Naive B cell (primary cell): ENCODE data around the gene STYXL2. TPM values are rescaled to one million over a fixed set of nuclear protein-coding genes. Genes with fewer than 3 reads are reported as not detected.

Experiments used
- ATAC-seq, 2 donors: fragments of 150-1000 bp; cut with Tn5 transposase; 2 replicates each; pipeline ENCODE4 v1.10.0; 2021; ENCODE audit warnings: low read depth in 2 of 2, mild to moderate bottlenecking in 2 of 2, moderate library complexity in 2 of 2
- DNase-seq: peaks from one replicate; pipeline ENCODE4 v3.0.0; 2022
- H3K27ac Mint-ChIP-seq, 6 donors: one replicate each; pipeline ENCODE4 v1.8.0; 2020 to 2022; ENCODE audit warnings: mild to moderate bottlenecking in 6 of 6, mixed read lengths in 6 of 6, moderate library complexity in 5 of 6, inconsistent platforms in 2 of 6
- H3K27me3 Mint-ChIP-seq, 3 donors: one replicate each; pipeline ENCODE4 v1.8.0; 2021 to 2022; ENCODE audit warnings: mixed read lengths in 3 of 3, mild to moderate bottlenecking in 1 of 3
- H3K36me3 Mint-ChIP-seq, 2 donors: one replicate each; pipeline ENCODE4 v1.8.0; 2020 to 2022; ENCODE audit warnings: mixed read lengths in 2 of 2, inconsistent platforms in 1 of 2, mild to moderate bottlenecking in 1 of 2
- H3K4me1 Mint-ChIP-seq, 3 donors: one replicate each; pipeline ENCODE4 v1.8.0; 2020 to 2022; ENCODE audit warnings: mixed read lengths in 3 of 3, inconsistent platforms in 1 of 3, mild to moderate bottlenecking in 1 of 3, moderate library complexity in 1 of 3
- H3K4me3 Mint-ChIP-seq, 8 donors: one replicate each; pipeline ENCODE4 v1.8.0; 2020 to 2022; ENCODE audit warnings: mild to moderate bottlenecking in 8 of 8, mixed read lengths in 8 of 8, moderate library complexity in 8 of 8, inconsistent platforms in 2 of 8
- H3K9me3 Mint-ChIP-seq, 7 donors: one replicate each; pipeline ENCODE4 v1.8.0; 2020 to 2022; ENCODE audit warnings: mixed read lengths in 7 of 7, mild to moderate bottlenecking in 5 of 7, inconsistent platforms in 2 of 7, moderate library complexity in 1 of 7
- polyA plus RNA-seq, 6 donors: library from polyadenylated mRNA; unstranded; fragments of 300-500 nt; fragmentation: Illumina TruSeq; gene quantifications; one replicate each; pipeline ENCODE4 v1.2.3, GENCODE V29; 2021; ENCODE audit warnings: low read depth in 6 of 6

STYXL2 gene
- polyA plus RNA-seq, 6 donors from 2014 or later, result not detected

DNA sequence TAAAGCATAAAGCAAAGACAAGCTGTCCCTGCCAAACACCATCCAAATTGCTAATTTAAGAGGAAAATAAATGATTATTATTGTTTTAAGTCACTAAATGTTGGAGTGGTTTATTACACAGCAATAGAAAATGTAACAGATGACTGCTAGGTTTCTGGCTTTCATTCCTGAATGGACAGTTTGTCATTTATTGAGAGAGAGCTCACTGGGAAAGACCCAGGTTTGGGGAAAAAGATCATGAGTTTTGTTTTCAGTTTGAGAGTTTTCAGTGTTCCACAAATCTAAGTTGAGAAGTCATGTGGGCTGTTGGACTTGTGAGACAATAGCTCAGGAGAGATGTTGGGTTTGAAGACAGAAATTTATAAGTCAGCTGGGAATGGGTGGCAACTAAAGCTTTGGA, 9.1 kb upstream of the STYXL2 start:
- peaks cover 5 to 13% (median 7%) of the 10 kb centered on the region in 3 donors for H3K4me1 Mint-ChIP-seq

DNA sequence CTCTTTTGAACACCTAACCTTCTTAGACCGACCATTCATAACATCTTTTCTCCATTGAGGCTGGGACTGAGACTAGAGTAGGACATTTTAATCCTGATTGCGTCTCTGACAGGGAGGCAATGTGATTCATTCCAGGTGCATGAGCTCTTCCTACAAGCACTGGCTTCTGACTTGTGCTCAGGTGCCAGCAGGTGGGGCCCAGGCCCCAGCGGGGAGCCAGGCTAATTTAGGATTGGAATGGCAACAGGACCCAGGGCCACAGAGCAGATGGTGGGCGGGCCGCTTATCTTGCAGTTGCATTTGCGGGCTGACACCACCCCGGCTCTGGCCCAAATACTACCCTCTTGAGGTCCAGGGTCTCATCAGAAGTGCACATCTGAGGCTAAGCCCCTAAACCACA, 7.8 kb upstream of the STYXL2 start:
- Mint-ChIP-seq H3K36me3 (peaks cover 0 to 3% of the 10 kb centered on the region in 2 donors), H3K4me3 (no peak overlapping the region), H3K4me1 (peaks cover 17 to 25% (median 17%) of the 10 kb centered on the region in 3 donors), H3K27ac (no peak overlapping the region), H3K27me3 (peaks cover 0 to 4% (median 3%) of the 10 kb centered on the region in 3 donors), H3K9me3 (peaks cover 0 to 2% (median 0%) of the 10 kb centered on the region in 7 donors)
- DNase-seq, result no peak
- ATAC-seq, result no peak

More for the DNA sequence above, 9.1 kb upstream of the STYXL2 start:
- Mint-ChIP-seq H3K9me3 (peaks cover 0 to 2% (median 0%) of the 10 kb centered on the region in 7 donors), H3K27ac (no peak overlapping the region), H3K36me3 (peaks cover 6 to 14% of the 10 kb centered on the region in 2 donors), H3K4me3 (no peak overlapping the region), H3K27me3 (peaks cover 0 to 16% (median 13%) of the 10 kb centered on the region in 3 donors)
- DNase-seq (no peak), ATAC-seq (no peak)

DNA sequence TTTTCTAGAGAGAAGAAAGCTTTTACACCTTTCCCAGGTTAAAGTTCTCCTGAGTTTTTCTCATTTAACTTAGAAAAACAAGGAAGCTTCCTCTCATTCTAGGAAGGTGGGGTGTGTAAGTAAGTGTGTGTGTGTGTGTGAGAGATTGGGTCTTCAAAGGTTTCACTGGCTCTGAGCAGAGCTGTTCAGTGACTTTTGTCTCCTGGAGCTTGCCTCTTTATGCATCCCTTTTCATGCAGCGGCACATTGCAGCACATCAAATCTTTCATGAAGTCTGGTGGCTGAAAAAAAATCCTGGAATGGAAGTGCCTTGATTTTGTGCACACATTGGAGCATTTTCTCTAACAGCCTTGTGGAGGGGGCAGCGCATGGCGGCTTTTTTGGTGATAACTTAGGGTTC, 7.1 kb upstream of the STYXL2 start:
- no peaks in the 10 kb centered on the region for H3K36me3 Mint-ChIP-seq
- ATAC-seq (no peak), DNase-seq (no peak)
- peaks cover 0 to 2% (median 0%) of the 10 kb centered on the region in 7 donors for H3K9me3 Mint-ChIP-seq
- no peak overlapping the region for H3K4me3 Mint-ChIP-seq
- peaks cover 17 to 25% (median 17%) of the 10 kb centered on the region in 3 donors for H3K4me1 Mint-ChIP-seq
- no peak overlapping the region for H3K27ac Mint-ChIP-seq
- H3K27me3 Mint-ChIP-seq, result peaks cover 0 to 4% (median 0%) of the 10 kb centered on the region in 3 donors

GRCh38 chr1:167088746-167089417, 5.0 kb upstream of the STYXL2 start:
- peaks cover 0 to 7% of the 10 kb centered on the region in 2 donors for H3K36me3 Mint-ChIP-seq
- peak overlapping the region in 5 of 6 donors; percentile 5 to 84 (median 43) for H3K27ac Mint-ChIP-seq
- H3K9me3 Mint-ChIP-seq, result peaks cover 0 to 2% (median 0%) of the 10 kb centered on the region in 7 donors
- H3K27me3 Mint-ChIP-seq, result peaks cover 0 to 9% (median 6%) of the 10 kb centered on the region in 3 donors
- peaks cover 17 to 24% (median 19%) of the 10 kb centered on the region in 3 donors for H3K4me1 Mint-ChIP-seq
- DNase-seq, result no peak
- no peak for ATAC-seq
- H3K4me3 Mint-ChIP-seq, result peak overlapping the region in 2 of 8 donors; percentile 30 to 59

DNA sequence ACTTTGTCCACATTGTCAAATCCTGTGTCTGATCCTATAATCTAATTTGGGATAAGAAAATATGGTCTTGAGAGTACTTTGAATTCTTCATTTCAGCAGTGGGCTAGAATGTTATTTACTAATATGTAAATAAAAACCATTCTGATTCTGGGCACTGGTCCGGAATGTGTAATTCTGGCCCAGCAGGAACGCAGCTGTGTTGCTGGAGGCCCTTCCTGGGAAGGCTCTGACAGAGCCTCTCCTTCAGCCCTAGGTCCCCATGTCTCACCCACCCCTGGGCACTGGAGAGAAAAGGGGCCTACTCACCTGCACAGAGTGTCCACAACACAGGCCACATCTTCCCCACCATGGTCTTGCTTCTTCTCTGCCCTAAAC, 3.9 kb upstream of the STYXL2 start:
- peaks cover 17 to 24% (median 20%) of the 10 kb centered on the region in 3 donors for H3K4me1 Mint-ChIP-seq

DNA sequence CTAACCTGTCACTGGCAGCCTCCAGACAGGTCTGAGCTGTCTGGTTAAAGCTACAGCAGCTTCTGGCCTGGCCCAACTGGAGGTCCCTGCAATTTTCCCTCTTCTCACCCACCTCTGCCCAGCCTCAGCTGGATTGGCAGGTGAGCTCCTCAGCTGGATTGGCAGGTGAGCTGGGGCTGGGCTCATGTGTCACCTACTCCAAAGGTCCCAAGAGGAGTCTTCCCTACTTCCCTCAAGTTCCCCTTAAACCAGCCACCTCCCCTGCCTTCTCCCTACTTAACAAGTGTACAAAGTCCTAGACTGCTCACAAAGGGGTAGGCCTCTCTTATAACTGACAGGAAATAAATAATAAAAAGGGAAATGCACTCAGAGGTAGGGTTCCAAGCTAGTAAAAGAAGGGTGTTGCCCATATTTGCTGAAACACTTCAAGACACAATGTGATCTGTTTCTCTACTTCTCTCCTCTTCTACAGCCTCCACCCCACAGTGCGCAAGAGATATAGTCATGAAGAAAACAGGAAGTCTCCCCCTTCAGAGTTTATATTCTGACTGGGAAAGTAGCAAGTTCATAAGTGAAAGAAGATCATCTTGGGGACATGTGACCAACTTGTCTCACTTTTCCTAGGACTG, 3.4 kb upstream of the STYXL2 start, which contains the start of gene GPA33:
Gene GPA33, minus strand, starts transcription at position 64 of the 629 bp plus-strand sequence. CDS start 90 bp downstream, outside the sequence.
- Mint-ChIP-seq H3K9me3 (peaks cover 0 to 2% (median 0%) of the 10 kb centered on the region in 7 donors), H3K27me3 (peaks cover 7 to 11% (median 9%) of the 10 kb centered on the region in 3 donors), H3K27ac (peak within 1 kb of the TSS; percentile 85 to 98 (median 97)), H3K4me1 (peaks cover 17 to 24% (median 24%) of the 10 kb centered on the region in 3 donors), H3K4me3 (peak within 1 kb of the TSS in 7 of 8 donors; percentile 69 to 88 (median 77)), H3K36me3 (peaks cover 0 to 7% of the 10 kb centered on the region in 2 donors)
- DNase-seq (peak; percentile 66), ATAC-seq (peak; percentile 96 to 97)

More for the DNA sequence above, 3.9 kb upstream of the STYXL2 start:
- H3K4me3 Mint-ChIP-seq, result peak overlapping the region in 7 of 8 donors; percentile 69 to 88 (median 77)
- ATAC-seq, result no peak
- H3K27ac Mint-ChIP-seq, result peak overlapping the region; percentile 85 to 98 (median 97)
- peaks cover 2 to 9% (median 7%) of the 10 kb centered on the region in 3 donors for H3K27me3 Mint-ChIP-seq
- peaks cover 0 to 7% of the 10 kb centered on the region in 2 donors for H3K36me3 Mint-ChIP-seq
- peaks cover 0 to 2% (median 0%) of the 10 kb centered on the region in 7 donors for H3K9me3 Mint-ChIP-seq
- no peak for DNase-seq

DNA sequence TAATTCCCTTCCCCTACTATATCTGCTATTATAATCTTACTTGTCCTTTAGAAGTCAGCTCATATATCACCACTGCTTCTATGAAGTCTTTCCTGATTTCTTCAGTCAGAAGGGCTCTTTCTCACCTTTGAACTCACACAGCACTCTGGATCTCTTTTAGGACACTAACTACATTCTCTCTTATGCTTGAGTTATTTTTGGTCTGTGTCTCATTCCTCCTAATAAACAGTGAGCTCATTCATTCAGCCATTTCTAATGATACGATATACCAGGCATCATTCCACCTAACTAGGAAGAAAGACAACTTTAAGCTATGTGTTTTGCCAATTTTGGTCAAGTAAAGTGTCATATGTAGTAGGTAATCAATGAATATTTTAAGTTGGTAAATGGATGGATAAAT, 1.2 kb upstream of the STYXL2 start:
- peaks cover 17 to 24% (median 24%) of the 10 kb centered on the region in 3 donors for H3K4me1 Mint-ChIP-seq
- DNase-seq (no peak), ATAC-seq (no peak)
- H3K9me3 Mint-ChIP-seq, result peaks cover 0 to 4% (median 0%) of the 10 kb centered on the region in 7 donors
- peaks cover 0 to 7% of the 10 kb centered on the region in 2 donors for H3K36me3 Mint-ChIP-seq
- peak overlapping the region in 1 of 6 donors; percentile 53 for H3K27ac Mint-ChIP-seq
- peaks cover 7 to 11% (median 9%) of the 10 kb centered on the region in 3 donors for H3K27me3 Mint-ChIP-seq
- no peak overlapping the region for H3K4me3 Mint-ChIP-seq

DNA sequence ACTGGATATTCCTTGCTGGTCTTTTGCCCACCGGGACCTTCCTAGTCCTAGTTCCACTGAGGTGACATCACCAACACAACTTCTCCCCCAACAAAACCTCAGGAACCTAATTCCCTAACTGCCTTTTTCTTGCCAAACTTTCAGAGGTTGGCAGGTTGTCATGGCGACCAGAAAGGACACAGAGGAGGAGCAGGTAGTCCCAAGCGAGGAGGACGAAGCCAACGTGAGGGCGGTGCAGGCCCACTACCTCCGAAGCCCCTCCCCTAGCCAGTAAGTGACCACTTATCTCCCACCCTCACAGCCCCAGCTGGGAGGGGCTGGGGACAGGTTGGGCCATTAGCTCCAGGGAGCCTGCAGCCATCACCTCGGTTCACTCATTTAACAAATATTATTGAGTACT, 815 bp downstream of the STYXL2 start:
- Mint-ChIP-seq H3K27ac (peak overlapping the region in 1 of 6 donors; percentile 46), H3K4me1 (peaks cover 13 to 18% (median 17%) of the 10 kb centered on the region in 3 donors), H3K27me3 (peaks cover 7 to 11% (median 9%) of the 10 kb centered on the region in 3 donors), H3K4me3 (no peak overlapping the region), H3K9me3 (peaks cover 0 to 3% (median 0%) of the 10 kb centered on the region in 7 donors), H3K36me3 (peaks cover 0 to 7% of the 10 kb centered on the region in 2 donors)
- DNase-seq (no peak), ATAC-seq (no peak)

- peaks cover 0 to 7% of the 10 kb centered on the region in 2 donors for H3K36me3 Mint-ChIP-seq
- peaks cover 0 to 3% (median 0%) of the 10 kb centered on the region in 7 donors for H3K9me3 Mint-ChIP-seq
- H3K27me3 Mint-ChIP-seq, result peaks cover 7 to 11% (median 9%) of the 10 kb centered on the region in 3 donors
- H3K4me1 Mint-ChIP-seq, result peaks cover 6 to 12% (median 10%) of the 10 kb centered on the region in 3 donors
- no peak for ATAC-seq
- DNase-seq, result no peak
- H3K27ac Mint-ChIP-seq, result peak overlapping the region in 1 of 6 donors; percentile 72
- no peak overlapping the region for H3K4me3 Mint-ChIP-seq
Measured at GRCh38 chr1:167095368-167095767, 1.5 kb downstream of the STYXL2 start.

DNA sequence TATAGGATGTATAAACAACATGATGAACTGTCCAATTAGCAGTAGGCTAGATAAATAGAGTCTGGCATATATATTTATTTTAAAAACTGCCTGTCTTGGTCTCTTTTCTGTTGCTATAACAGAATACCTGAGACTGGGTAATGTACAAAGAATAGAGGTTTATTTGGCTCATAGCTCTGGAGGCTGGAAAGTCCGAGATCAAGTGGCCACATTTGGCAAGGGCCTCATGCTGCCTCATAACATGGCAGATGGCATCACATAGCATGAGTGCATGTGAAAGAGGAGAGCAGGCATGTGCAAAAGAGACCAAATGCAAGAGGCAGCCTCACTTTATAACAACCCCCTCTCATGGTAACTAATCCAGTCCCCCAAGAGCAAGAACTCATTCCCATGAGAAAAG, 6.0 kb downstream of the STYXL2 start:
- DNase-seq (no peak), ATAC-seq (no peak)
- Mint-ChIP-seq H3K4me1 (peaks cover 8 to 19% (median 16%) of the 10 kb centered on the region in 3 donors), H3K27me3 (peaks cover 0 to 7% (median 5%) of the 10 kb centered on the region in 3 donors), H3K27ac (no peak overlapping the region), H3K4me3 (no peak overlapping the region), H3K9me3 (peaks cover 0 to 3% (median 0%) of the 10 kb centered on the region in 7 donors), H3K36me3 (no peaks in the 10 kb centered on the region)

DNA sequence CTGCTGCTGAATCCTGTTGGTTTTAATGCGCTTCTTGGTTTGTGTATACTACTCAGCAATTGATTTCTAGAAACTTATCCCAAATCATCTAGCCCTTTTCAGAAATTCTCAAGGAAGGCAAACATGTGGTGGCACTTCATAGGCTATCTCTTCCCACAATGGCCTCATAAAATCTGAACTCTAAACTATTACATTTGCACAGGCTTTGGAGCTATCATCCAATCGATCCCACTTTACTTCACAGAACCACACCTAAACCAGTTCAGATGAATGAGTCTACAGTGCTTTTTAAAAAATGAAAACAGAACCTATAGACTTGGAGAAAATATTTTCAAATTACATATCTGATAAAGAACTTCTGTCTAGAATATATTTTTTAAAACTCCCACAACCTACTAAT, 6.9 kb downstream of the STYXL2 start:
- Mint-ChIP-seq H3K9me3 (peaks cover 0 to 3% (median 0%) of the 10 kb centered on the region in 7 donors), H3K4me3 (peak overlapping the region in 1 of 8 donors; percentile 35), H3K27ac (no peak overlapping the region), H3K36me3 (no peaks in the 10 kb centered on the region), H3K27me3 (no peaks in the 10 kb centered on the region), H3K4me1 (peaks cover 17 to 25% (median 23%) of the 10 kb centered on the region in 3 donors)
- DNase-seq (no peak), ATAC-seq (no peak)

GRCh38 chr1:167101754-167102153, 7.9 kb downstream of the STYXL2 start:
- Mint-ChIP-seq H3K36me3 (no peaks in the 10 kb centered on the region), H3K4me3 (peak overlapping the region in 1 of 8 donors; percentile 42), H3K9me3 (peaks cover 0 to 3% (median 0%) of the 10 kb centered on the region in 7 donors), H3K27ac (no peak overlapping the region), H3K4me1 (peaks cover 17 to 25% (median 25%) of the 10 kb centered on the region in 3 donors), H3K27me3 (no peaks in the 10 kb centered on the region)
- DNase-seq, result no peak
- no peak for ATAC-seq

DNA sequence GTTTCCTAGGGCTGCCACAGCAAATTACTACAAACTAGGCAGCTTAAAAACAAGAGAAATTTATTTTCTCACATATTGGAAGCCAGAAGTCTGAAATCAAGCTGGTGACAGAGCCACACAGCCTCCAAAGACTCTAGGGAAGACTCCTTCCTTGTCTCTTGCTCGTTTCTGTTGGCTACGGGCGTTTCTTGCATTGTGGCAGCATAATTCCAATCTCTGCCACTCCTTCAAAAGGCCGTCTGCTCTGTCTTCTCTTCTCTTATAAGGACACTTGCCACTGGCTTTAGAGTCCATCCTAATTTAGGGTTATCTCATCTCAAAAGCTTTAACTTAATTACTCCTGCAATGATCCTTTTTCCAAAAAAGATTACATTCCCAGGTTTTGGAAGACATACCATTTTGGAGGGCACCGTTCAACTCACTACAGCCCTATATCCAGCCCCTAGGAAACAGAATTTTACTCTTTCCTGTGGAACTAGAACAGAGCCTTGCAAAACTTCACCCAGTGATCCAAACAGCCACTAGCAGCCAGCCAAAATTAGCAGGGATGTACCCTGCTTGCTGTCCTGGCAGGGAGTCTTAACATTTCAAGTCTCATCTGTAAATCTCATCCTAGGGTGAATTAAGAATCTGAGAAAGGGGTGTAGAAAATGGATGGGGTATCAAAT, 9.2 kb downstream of the STYXL2 start:
- Mint-ChIP-seq H3K4me1 (peaks cover 17 to 25% (median 25%) of the 10 kb centered on the region in 3 donors), H3K9me3 (no peaks in the 10 kb centered on the region), H3K36me3 (no peaks in the 10 kb centered on the region), H3K4me3 (peak overlapping the region in 1 of 8 donors; percentile 14), H3K27ac (no peak overlapping the region), H3K27me3 (no peaks in the 10 kb centered on the region)
- DNase-seq, result no peak
- ATAC-seq, result no peak
